ENCODE data around the gene TMEM59. TPM values are rescaled to one million over a fixed set of nuclear protein-coding genes. Genes with fewer than 3 reads are reported as not detected.

The TMEM59 gene
- total RNA-seq, 1 donor from 2014 or later: 103 TPM

DNA sequence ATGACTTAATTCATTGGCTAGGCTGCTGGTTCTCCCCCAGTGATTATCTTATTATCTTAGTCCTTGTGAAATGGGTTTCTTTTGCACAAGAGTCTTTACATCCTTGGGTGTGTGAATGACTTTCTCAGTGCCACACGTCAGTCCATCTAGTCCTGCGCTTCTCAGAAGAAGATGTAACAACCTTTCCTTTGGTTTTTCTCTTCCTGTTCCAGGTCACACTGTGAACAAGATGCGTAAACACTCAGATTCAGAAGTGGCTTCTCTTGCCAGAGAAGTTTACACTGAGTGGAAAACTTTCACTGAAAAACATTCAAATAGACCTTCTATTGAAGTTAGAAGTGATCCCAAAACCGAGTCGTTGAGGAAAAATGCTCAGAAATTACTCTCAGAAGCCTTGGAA lies 35.4 kb upstream of the TMEM59 start:
- TF ChIP-seq, protein P1, sequence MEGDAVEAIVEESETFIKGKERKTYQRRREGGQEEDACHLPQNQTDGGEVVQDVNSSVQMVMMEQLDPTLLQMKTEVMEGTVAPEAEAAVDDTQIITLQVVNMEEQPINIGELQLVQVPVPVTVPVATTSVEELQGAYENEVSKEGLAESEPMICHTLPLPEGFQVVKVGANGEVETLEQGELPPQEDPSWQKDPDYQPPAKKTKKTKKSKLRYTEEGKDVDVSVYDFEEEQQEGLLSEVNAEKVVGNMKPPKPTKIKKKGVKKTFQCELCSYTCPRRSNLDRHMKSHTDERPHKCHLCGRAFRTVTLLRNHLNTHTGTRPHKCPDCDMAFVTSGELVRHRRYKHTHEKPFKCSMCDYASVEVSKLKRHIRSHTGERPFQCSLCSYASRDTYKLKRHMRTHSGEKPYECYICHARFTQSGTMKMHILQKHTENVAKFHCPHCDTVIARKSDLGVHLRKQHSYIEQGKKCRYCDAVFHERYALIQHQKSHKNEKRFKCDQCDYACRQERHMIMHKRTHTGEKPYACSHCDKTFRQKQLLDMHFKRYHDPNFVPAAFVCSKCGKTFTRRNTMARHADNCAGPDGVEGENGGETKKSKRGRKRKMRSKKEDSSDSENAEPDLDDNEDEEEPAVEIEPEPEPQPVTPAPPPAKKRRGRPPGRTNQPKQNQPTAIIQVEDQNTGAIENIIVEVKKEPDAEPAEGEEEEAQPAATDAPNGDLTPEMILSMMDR (IDR thresholded peaks at IDR 0.05): no peak
- no peaks in the 10 kb centered on the region for H3K4me1 Mint-ChIP-seq
- ATAC-seq (ENCODE audit: low read depth) (no peak), DNase-seq (no peak)
- ChIA-PET CTCF (no interaction called here), POLR2A (no interaction called here)
- no peak overlapping the region for H3K27ac Mint-ChIP-seq
- no peak overlapping the region for H3K4me3 Mint-ChIP-seq
- intact Hi-C loops (cut with micrococcal nuclease): no loop called here
- peaks cover 47% of the 10 kb centered on the region for H3K36me3 Mint-ChIP-seq (ENCODE audit: low read depth)
- H3K27me3 Mint-ChIP-seq: no peaks in the 10 kb centered on the region
- H3K9me3 Mint-ChIP-seq: no peaks in the 10 kb centered on the region

DNA sequence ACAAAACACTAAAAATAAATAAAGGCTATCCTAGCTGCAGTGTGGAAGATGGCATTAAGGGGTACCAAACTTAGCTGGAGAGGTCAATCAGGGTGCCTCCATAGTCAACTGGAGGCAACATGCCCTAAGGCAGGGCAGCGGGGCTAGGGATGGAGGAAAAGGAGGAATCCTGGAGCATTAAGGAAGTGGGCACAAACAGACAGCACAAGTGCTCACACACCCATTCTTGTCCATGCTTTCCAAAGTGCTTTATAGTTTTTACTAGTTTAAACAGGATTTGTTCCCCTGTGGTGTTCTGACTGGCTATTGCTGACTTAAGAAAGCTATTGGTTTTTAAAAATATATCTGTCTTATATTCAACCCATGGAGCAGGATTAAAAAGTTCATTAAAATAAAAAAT lies 33.8 kb upstream of the TMEM59 start:
- H3K9me3 Mint-ChIP-seq: no peaks in the 10 kb centered on the region
- ChIA-PET POLR2A (no interaction called here), CTCF (no interaction called here)
- H3K36me3 Mint-ChIP-seq (ENCODE audit: low read depth): peaks cover 37% of the 10 kb centered on the region
- H3K4me3 Mint-ChIP-seq: no peak overlapping the region
- intact Hi-C loops (cut with micrococcal nuclease): no loop called here
- no peaks in the 10 kb centered on the region for H3K27me3 Mint-ChIP-seq
- DNase-seq: no peak
- TF ChIP-seq, protein P1 (IDR thresholded peaks at IDR 0.05): no peak
- ATAC-seq (ENCODE audit: low read depth): no peak
- H3K27ac Mint-ChIP-seq: no peak overlapping the region
- no peaks in the 10 kb centered on the region for H3K4me1 Mint-ChIP-seq

DNA sequence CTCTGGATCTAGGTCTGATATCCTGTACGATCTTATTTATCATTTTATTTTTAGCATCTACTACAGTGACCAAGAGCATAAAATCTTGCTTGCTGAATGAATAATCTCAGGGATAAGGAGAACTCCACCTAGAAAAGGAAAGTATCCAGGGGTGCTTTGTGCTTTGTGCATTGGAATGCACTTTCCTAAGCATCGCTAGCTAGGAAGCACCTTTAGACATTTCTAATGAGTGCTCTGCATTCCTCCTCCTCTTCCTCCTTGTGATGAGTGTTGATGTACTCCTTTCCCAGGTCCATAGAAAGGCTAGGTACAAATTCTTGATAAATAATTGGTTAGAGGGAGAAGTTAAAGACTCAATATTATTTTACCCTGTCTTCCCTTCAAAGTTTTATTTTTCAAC lies 31.8 kb upstream of the TMEM59 start:
- H3K36me3 Mint-ChIP-seq (ENCODE audit: low read depth): peaks cover 28% of the 10 kb centered on the region
- POLR2A ChIA-PET: no interaction called here
- no peaks in the 10 kb centered on the region for H3K9me3 Mint-ChIP-seq
- H3K27me3 Mint-ChIP-seq: no peaks in the 10 kb centered on the region
- CTCF ChIA-PET: no interaction called here
- DNase-seq (no peak), ATAC-seq (ENCODE audit: low read depth) (no peak)
- intact Hi-C loops (cut with micrococcal nuclease): no loop called here
- TF ChIP-seq, protein P1 (IDR thresholded peaks at IDR 0.05): no peak
- no peak overlapping the region for H3K27ac Mint-ChIP-seq
- H3K4me3 Mint-ChIP-seq: no peak overlapping the region
- no peaks in the 10 kb centered on the region for H3K4me1 Mint-ChIP-seq

DNA sequence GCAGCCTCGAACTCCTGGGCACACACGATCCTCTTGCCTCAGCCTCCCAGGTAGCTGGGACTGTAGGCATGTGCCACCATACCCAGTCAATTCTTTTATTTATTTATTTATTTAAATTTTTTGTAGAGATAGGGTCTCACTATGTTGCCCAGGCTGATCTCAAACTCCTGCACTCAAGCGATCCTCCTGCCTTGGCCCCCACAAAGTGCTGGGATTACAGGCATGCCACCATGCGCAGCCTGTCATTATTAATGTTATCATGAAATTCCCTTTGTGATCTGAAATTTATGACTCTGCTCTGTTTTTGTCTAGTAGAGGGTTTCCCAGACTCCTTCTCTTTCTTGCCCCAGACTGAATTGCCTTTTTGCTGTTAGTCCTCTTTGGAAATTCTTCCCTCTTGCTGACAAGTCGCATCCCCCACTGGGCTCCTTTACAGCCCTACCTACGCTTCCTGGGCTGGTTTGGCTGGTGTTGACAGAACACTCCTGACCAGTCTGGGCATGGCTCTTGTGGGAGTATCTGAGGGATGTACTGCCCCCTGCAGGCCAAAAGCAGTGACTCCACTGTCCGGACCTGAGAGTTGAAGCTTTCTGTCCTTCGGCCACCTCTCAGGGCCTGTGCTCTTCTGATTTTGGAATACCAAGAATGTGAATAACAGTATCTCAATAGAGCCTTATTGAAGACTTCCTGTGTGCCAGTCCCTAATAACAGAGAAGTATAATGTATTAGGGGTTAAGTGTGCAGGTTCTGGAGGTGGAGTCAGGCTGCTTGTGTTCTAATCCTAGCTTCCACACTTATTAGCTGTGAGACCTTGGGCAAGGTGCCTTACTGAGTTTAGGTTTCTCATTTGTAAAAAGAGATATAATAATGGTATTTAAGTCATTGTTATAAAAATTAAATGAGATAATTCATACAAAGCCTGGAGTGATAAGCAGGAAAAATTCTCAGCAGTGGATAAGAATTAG lies 28.6 kb upstream of the TMEM59 start:
- CTCF ChIA-PET: interaction anchor here (0.7 to 3.1 kb wide), 7 partner anchors 10 to 221 kb away, joined by 3 to 16 read pairs (median 3); partner anchors contain the start of genes TCEANC2 and TMEM59
- H3K27me3 Mint-ChIP-seq: no peaks in the 10 kb centered on the region
- peaks cover 22% of the 10 kb centered on the region for H3K36me3 Mint-ChIP-seq (ENCODE audit: low read depth)
- POLR2A ChIA-PET: no interaction called here
- H3K9me3 Mint-ChIP-seq: no peaks in the 10 kb centered on the region
- TF ChIP-seq, protein P1 (IDR thresholded peaks at IDR 0.05): no peak
- DNase-seq: peak; percentile 19
- intact Hi-C loops (cut with micrococcal nuclease): loop anchor here (1.0 kb wide), 2 partner anchors 11 to 220 kb away; no protein-coding TSS in a partner anchor
- peak; percentile 62 for ATAC-seq (ENCODE audit: low read depth)
- no peaks in the 10 kb centered on the region for H3K4me1 Mint-ChIP-seq
- H3K27ac Mint-ChIP-seq: no peak overlapping the region
- H3K4me3 Mint-ChIP-seq: no peak overlapping the region

DNA sequence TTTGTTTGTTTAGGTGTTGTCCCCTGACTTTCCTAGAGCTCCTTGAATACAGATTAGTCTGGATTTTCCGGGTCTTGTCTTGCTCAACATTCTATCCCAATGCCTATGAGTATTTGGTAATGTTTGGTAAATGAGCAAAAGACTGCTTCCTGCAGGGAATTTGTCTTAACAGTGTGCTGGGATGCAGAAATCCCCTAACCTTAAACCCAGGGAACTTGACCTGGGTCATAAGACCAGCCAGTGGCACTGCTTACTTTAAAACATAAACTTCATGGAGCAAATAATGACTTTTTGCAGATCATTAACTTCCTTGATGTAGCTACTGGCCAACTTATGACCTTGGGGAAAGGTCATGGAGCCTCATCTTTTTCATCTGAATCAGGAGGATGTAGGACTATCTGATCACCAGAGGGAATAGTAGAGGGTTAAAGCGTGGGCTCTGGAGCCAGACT lies 27.6 kb upstream of the TMEM59 start:
- Mint-ChIP-seq H3K4me1 (no peaks in the 10 kb centered on the region), H3K4me3 (no peak overlapping the region), H3K9me3 (no peaks in the 10 kb centered on the region), H3K27ac (no peak overlapping the region), H3K36me3 (ENCODE audit: low read depth) (peaks cover 12% of the 10 kb centered on the region), H3K27me3 (no peaks in the 10 kb centered on the region)
- CTCF ChIA-PET: interaction anchor here (1.3 to 3.1 kb wide), 2 partner anchors 21 to 220 kb away, joined by 3 to 16 read pairs; no protein-coding TSS in a partner anchor
- TF ChIP-seq, protein P1 (IDR thresholded peaks at IDR 0.05): no peak
- ATAC-seq (ENCODE audit: low read depth) (no peak), DNase-seq (no peak)
- intact Hi-C loops (cut with micrococcal nuclease): loop anchor here (1.0 kb wide), 2 partner anchors 10 to 219 kb away; no protein-coding TSS in a partner anchor
- POLR2A ChIA-PET: interaction anchor here (0.5 to 0.6 kb wide), 2 partner anchors 87 to 120 kb away, joined by 3 read pairs; no protein-coding TSS in a partner anchor
